ENCODE data around the gene MAGEB1. TPM values are rescaled to one million over a fixed set of nuclear protein-coding genes. Genes with fewer than 3 reads are reported as not detected.
A peak's percentile ranks its signal among the peaks of the same experiment; 100 is the strongest.

The MAGEB1 gene, protein sequence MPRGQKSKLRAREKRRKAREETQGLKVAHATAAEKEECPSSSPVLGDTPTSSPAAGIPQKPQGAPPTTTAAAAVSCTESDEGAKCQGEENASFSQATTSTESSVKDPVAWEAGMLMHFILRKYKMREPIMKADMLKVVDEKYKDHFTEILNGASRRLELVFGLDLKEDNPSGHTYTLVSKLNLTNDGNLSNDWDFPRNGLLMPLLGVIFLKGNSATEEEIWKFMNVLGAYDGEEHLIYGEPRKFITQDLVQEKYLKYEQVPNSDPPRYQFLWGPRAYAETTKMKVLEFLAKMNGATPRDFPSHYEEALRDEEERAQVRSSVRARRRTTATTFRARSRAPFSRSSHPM
- total RNA-seq (10 to 100 TPM; 59.4 to 63.7 TPM), polyA plus RNA-seq (ENCODE audit: insufficient read depth, low read depth, low replicate concordance) (36.6 TPM)
- long read RNA-seq, donor 1, partial matches to known transcripts = 0 of 7 reads
- long read RNA-seq, donor 1, other reads (novel, unspliced or antisense) = 0 of 7 reads
- long read RNA-seq, donor 2, transcript MAGEB1-202 (2 exons, 1,708 nt) = major isoform, 5 of 8 reads
- long read RNA-seq, donor 2, partial matches to known transcripts = 0 of 8 reads
- long read RNA-seq, donor 2, other reads (novel, unspliced or antisense) = 0 of 8 reads

DNA sequence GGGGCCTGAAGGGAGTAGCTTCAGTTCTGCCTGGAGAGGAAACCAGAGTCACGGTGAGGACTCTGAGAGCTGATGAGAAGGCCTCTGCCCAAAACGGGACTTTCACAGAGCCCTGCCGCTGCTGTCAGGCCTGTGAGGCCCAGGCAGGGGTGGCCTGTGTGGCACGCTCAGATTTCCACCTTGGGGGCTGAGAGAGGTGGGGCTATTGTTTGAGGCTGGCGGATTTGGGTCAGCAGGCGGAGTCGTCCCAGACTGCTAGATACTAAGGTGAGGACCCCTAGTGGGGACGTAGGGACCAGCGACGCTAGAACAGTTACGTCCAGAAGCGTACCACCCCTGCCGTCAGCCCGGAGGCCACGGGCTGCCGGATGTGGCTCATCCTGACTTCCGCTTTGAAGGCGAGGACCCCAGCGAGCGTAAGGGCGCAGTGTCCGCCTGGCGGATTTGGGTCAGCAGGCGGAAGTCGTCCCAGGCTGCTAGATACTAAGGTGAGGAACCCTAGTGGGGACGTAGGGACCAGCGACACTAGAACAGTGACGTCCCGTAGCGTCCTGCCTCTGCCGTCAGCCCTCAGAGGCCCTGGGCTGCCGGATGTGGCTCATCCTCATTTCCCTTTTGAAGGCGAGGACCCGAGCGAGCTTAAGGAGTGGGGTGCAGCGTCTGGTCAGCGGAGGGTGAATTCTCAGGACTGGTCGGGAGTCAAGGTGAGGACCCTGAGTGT lies at the start of gene MAGEB1:
Gene MAGEB1 (plus strand): TSS at position 378 of the 721 bp plus-strand sequence. CDS start 3,348 bp downstream, outside the sequence.
- WGBS, 2 donors = 87% methylated on average over 29 of the region's 38 CpGs; no CpG with 5 or more reads in 1 of the 2 donors
- intact Hi-C loops (cut with DNase I; ENCODE audit: low total_unique reads) = no loop called here

DNA sequence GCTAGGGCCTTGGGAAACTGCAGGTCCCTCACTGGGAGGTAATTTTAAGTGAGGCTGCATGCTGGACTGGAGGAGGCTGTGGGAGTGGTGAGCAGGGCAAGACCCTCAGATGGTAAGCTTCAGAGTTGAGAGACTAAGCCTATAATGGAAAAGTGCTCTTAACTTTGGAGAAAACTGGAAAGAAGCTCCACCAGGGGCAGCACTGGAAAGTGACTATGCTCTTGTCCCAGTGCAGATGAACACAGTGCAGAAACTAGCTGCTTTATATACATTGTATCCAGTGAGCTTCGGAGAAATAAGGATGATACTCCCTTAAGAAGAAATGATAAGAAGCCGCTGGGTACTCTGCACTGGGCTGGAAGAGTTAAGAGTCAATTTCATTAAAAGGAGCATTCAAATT lies 34.8 kb upstream of the MAGEB1 start:
- intact Hi-C loops (cut with DNase I; ENCODE audit: low total_unique reads) = no loop called here
- peak in 1 of 3 experiments; percentile 17 for TF ChIP-seq CTCF (IDR thresholded peaks at IDR 0.05)
- no peak for TF ChIP-seq POLR2A (IDR thresholded peaks at IDR 0.05)
- no peaks in the 10 kb centered on the region for H3K4me1 ChIP-seq
- no peaks in the 10 kb centered on the region for H3K36me3 ChIP-seq (ENCODE audit: low read depth, missing control alignments)
- H3K27ac ChIP-seq = no peak overlapping the region
- H3K27me3 ChIP-seq = no peaks in the 10 kb centered on the region
- 43 to 49% methylated on average over 2 of the region's 2 CpGs for WGBS, 2 donors
- peak; percentile 46 for DNase-seq
- no peak overlapping the region for H3K4me3 ChIP-seq
- no peaks in the 10 kb centered on the region for H3K9me3 ChIP-seq

More for the DNA sequence above, at the start of gene MAGEB1:
- Histone ChIP-seq H3K27ac (no peak within 1 kb of the TSS), H3K36me3 (ENCODE audit: low read depth, missing control alignments) (no peaks in the 10 kb centered on the region), H3K4me1 (no peaks in the 10 kb centered on the region), H3K4me3 (peak within 1 kb of the TSS; percentile 12 to 26), H3K9me3 (no peaks in the 10 kb centered on the region), H3K27me3 (no peaks in the 10 kb centered on the region)
- DNase-seq = peak; percentile 29
- TF ChIP-seq CTCF (IDR thresholded peaks at IDR 0.05) (no peak), POLR2A (IDR thresholded peaks at IDR 0.05) (no peak)

DNA sequence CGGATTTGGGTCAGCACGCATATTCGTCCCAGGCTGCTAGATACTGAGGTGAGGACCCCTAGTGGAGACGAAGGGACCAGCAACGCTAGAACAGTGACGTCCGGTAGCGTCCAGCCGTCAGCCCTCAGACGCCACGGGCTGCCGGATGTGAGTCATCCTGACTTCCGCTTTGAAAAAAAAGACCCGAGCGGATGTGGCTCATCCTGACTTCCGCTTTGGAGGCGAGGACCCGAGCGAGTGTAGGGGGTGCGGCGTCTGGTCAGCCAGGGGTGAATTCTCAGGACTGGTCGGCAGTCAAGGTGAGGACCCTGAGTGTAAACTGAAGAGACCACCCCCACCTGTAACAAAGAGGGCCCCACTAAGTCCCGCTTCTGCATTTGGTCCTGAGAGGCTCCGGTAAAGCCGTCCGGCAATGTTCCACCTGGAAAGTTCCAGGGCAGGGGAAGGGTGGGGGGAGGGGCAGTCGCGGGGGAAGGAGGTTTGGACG lies 31.5 kb upstream of the MAGEB1 start, which contains the start of gene MAGEB2:
Gene MAGEB2 (plus strand): TSS at position 207 of the 487 bp plus-strand sequence. CDS start 3,018 bp downstream, outside the sequence.
- peak; percentile 59 for DNase-seq
- WGBS, 2 donors = 87% methylated on average over 28 of the region's 29 CpGs; no CpG with 5 or more reads in 1 of the 2 donors
- H3K27me3 ChIP-seq = no peaks in the 10 kb centered on the region
- peak within 1 kb of the TSS in 1 of 2 donors; percentile 21 for H3K4me3 ChIP-seq
- H3K36me3 ChIP-seq (ENCODE audit: low read depth, missing control alignments) = no peaks in the 10 kb centered on the region
- intact Hi-C loops (cut with DNase I; ENCODE audit: low total_unique reads) = no loop called here
- no peaks in the 10 kb centered on the region for H3K4me1 ChIP-seq
- no peaks in the 10 kb centered on the region for H3K9me3 ChIP-seq
- no peak within 1 kb of the TSS for H3K27ac ChIP-seq
- TF ChIP-seq POLR2A (IDR thresholded peaks at IDR 0.05) (no peak), CTCF (IDR thresholded peaks at IDR 0.05) (no peak)

DNA sequence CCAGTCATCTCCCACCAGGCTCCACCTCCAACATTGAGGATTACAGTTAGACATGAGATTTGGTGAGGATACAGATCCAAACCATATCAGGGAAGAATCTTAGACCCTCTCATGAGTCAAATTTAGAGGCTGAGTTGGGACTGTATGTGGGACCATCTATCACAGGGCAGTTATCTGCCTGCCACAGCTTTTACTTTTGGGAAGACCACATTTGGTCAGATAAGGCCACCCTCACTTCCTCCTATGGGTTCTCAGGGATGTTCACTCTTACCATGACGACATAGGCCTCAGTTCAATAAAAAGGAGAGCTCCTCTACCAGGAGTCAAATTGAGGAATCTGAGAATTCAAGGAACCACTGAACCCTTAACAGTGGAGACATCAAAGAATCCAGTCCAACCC lies 29.5 kb upstream of the MAGEB1 start:
- Histone ChIP-seq H3K36me3 (ENCODE audit: low read depth, missing control alignments) (no peaks in the 10 kb centered on the region), H3K9me3 (no peaks in the 10 kb centered on the region), H3K4me1 (no peaks in the 10 kb centered on the region), H3K27ac (no peak overlapping the region), H3K4me3 (no peak overlapping the region), H3K27me3 (no peaks in the 10 kb centered on the region)
- intact Hi-C loops (cut with DNase I; ENCODE audit: low total_unique reads) = no loop called here
- DNase-seq = no peak
- TF ChIP-seq POLR2A (IDR thresholded peaks at IDR 0.05) (no peak), CTCF (IDR thresholded peaks at IDR 0.05) (no peak)
- 60 to 73% methylated on average over 1 of the region's 1 CpG for WGBS, 2 donors
